HepG2 (cell line): Measurements from ENCODE around the gene DDX4.

ENCODE experiments used
- MTA3 ChIP-seq: sonication (generic); formaldehyde crosslinking; IDR thresholded peaks from 2 replicates; pipeline ENCODE4 v1.4.0; 2020; ENCODE audit warnings: missing genetic modification reagents
- SAFB2 ChIP-seq: sonication (generic); formaldehyde crosslinking; IDR thresholded peaks from 2 replicates; pipeline ENCODE4 v1.5.1; 2020; ENCODE audit warnings: missing genetic modification reagents, low read depth, mild to moderate bottlenecking, borderline replicate concordance
- SRF ChIP-seq: IDR thresholded peaks from 2 replicates; pipeline ENCODE4 v1.6.1; 2011; ENCODE audit warnings: mild to moderate bottlenecking, low read depth, low read length, moderate library complexity
- SSRP1 ChIP-seq: IDR thresholded peaks from 2 replicates; pipeline ENCODE4 v1.6.1; 2016; ENCODE audit warnings: control low read depth
- ZBTB7B ChIP-seq: sonication (generic); formaldehyde crosslinking; IDR thresholded peaks from 2 replicates; pipeline ENCODE4 v1.4.0; 2020; ENCODE audit warnings: missing genetic modification reagents
- ZNF407 ChIP-seq: sonication (generic); formaldehyde crosslinking; IDR thresholded peaks from one replicate; pipeline ENCODE4 v1.5.1; 2020; ENCODE audit warnings: mild to moderate bottlenecking, missing genetic modification reagents; ENCODE audit errors: not compliant biosample characterization
- ZNF580 ChIP-seq: IDR thresholded peaks from 2 replicates; pipeline ENCODE4 v1.6.1; 2016; ENCODE audit warnings: low read depth, borderline replicate concordance
- TF ChIP-seq, protein P1 (sequence below): sonication (generic); formaldehyde crosslinking; IDR thresholded peaks from 2 replicates; pipeline ENCODE4 v1.5.0; 2020; ENCODE audit warnings: mild to moderate bottlenecking, missing genetic modification reagents, moderate library complexity

GRCh38 chr5:55829956-55830355 is 92.1 kb downstream of the DDX4 start:
- TF ChIP-seq SSRP1 (CRISPR knock-in tag) (no peak), ZBTB7B (CRISPR knock-in tag) (no peak), SAFB2 (no peak), ZNF580 (CRISPR knock-in tag) (no peak), MTA3 (CRISPR knock-in tag) (no peak), SRF (no peak), ZNF407 (no peak)
- TF ChIP-seq, protein P1, sequence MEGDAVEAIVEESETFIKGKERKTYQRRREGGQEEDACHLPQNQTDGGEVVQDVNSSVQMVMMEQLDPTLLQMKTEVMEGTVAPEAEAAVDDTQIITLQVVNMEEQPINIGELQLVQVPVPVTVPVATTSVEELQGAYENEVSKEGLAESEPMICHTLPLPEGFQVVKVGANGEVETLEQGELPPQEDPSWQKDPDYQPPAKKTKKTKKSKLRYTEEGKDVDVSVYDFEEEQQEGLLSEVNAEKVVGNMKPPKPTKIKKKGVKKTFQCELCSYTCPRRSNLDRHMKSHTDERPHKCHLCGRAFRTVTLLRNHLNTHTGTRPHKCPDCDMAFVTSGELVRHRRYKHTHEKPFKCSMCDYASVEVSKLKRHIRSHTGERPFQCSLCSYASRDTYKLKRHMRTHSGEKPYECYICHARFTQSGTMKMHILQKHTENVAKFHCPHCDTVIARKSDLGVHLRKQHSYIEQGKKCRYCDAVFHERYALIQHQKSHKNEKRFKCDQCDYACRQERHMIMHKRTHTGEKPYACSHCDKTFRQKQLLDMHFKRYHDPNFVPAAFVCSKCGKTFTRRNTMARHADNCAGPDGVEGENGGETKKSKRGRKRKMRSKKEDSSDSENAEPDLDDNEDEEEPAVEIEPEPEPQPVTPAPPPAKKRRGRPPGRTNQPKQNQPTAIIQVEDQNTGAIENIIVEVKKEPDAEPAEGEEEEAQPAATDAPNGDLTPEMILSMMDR (CRISPR knock-in tag), result no peak
